ENCODE data around the gene DUSP10. TPM values are rescaled to one million over a fixed set of nuclear protein-coding genes. Genes with fewer than 3 reads are reported as not detected.
A peak's percentile ranks its signal among the peaks of the same experiment; 100 is the strongest.

DUSP10 gene
- total and polyA plus RNA-seq, 2 donors (not counting 1 experiment from before 2014, with no cell fraction given) = 19.4 to 71.7 TPM

- H3K9ac ChIP-seq (ENCODE audit: insufficient read depth, low read length) = no peak overlapping the region
- DNase-seq (ENCODE audit: low read depth in 2 of 2) = no peak
- no peak overlapping the region for H3K27ac ChIP-seq (ENCODE audit: insufficient read depth, low read length)
- TF ChIP-seq EZH2 (IDR thresholded peaks at IDR 0.05; ENCODE audit: low read length, missing control alignments) (no peak), CTCF (conservative IDR thresholded peaks at IDR 0.05 in 1 of 2, IDR thresholded peaks at IDR 0.05 in 1 of 2; ENCODE audit: low read depth in 1 of 2, low read length in 2 of 2) (no peak)
- H3K79me2 ChIP-seq (ENCODE audit: control insufficient read depth, insufficient read depth, low read length) = peaks cover 71% of the 10 kb centered on the region
- no peaks in the 10 kb centered on the region for H4K20me1 ChIP-seq (ENCODE audit: control insufficient read depth, extremely low read depth, insufficient read depth, low read length)
- H3K4me3 ChIP-seq (replicated peaks in 1 of 4; ENCODE audit: control extremely low read depth in 1 of 4, insufficient read depth in 1 of 4, low read depth in 3 of 4, low read length in 4 of 4) = peak overlapping the region; percentile 49 to 99 (median 89)
- H3K27me3 ChIP-seq (ENCODE audit: control insufficient read depth, insufficient read depth, low read length) = no peaks in the 10 kb centered on the region
- peaks cover 6% of the 10 kb centered on the region for H3K36me3 ChIP-seq (ENCODE audit: control insufficient read depth, insufficient read depth, low read length)
- H3K9me3 ChIP-seq (ENCODE audit: control insufficient read depth, insufficient read depth, low read depth, low read length) = no peaks in the 10 kb centered on the region
- peak overlapping the region; percentile 44 for H3K4me2 ChIP-seq (ENCODE audit: extremely low read depth, insufficient read depth, low read length)
- H2AFZ ChIP-seq (ENCODE audit: low read length) = no peak overlapping the region
- H3K4me1 ChIP-seq (ENCODE audit: control insufficient read depth, extremely low read depth, insufficient read depth, low read length) = no peaks in the 10 kb centered on the region
Observed at GRCh38 chr1:221739018-221739676, 2.7 kb downstream of the DUSP10 start.

GRCh38 chr1:221736714-221737113 lies 5.2 kb downstream of the DUSP10 start:
- Histone ChIP-seq H3K9ac (ENCODE audit: insufficient read depth, low read length) (no peak overlapping the region), H3K9me3 (ENCODE audit: control insufficient read depth, insufficient read depth, low read depth, low read length) (no peaks in the 10 kb centered on the region), H3K4me1 (ENCODE audit: control insufficient read depth, extremely low read depth, insufficient read depth, low read length) (no peaks in the 10 kb centered on the region), H3K4me2 (ENCODE audit: extremely low read depth, insufficient read depth, low read length) (peak overlapping the region; percentile 13), H2AFZ (ENCODE audit: low read length) (no peak overlapping the region), H3K4me3 (replicated peaks in 1 of 4; ENCODE audit: control extremely low read depth in 1 of 4, insufficient read depth in 1 of 4, low read depth in 3 of 4, low read length in 4 of 4) (no peak overlapping the region), H3K36me3 (ENCODE audit: control insufficient read depth, insufficient read depth, low read length) (peaks cover 6% of the 10 kb centered on the region), H3K79me2 (ENCODE audit: control insufficient read depth, insufficient read depth, low read length) (peaks cover 94% of the 10 kb centered on the region), H3K27me3 (ENCODE audit: control insufficient read depth, insufficient read depth, low read length) (no peaks in the 10 kb centered on the region), H4K20me1 (ENCODE audit: control insufficient read depth, extremely low read depth, insufficient read depth, low read length) (no peaks in the 10 kb centered on the region), H3K27ac (ENCODE audit: insufficient read depth, low read length) (no peak overlapping the region)
- DNase-seq (ENCODE audit: low read depth in 2 of 2) = no peak
- TF ChIP-seq CTCF (conservative IDR thresholded peaks at IDR 0.05 in 1 of 2, IDR thresholded peaks at IDR 0.05 in 1 of 2; ENCODE audit: low read depth in 1 of 2, low read length in 2 of 2) (no peak), EZH2 (IDR thresholded peaks at IDR 0.05; ENCODE audit: low read length, missing control alignments) (no peak)

- Histone ChIP-seq H3K4me1 (ENCODE audit: control insufficient read depth, extremely low read depth, insufficient read depth, low read length) (no peaks in the 10 kb centered on the region), H3K27ac (ENCODE audit: insufficient read depth, low read length) (no peak overlapping the region), H3K36me3 (ENCODE audit: control insufficient read depth, insufficient read depth, low read length) (peaks cover 6% of the 10 kb centered on the region), H3K4me2 (ENCODE audit: extremely low read depth, insufficient read depth, low read length) (peak overlapping the region; percentile 41), H3K9me3 (ENCODE audit: control insufficient read depth, insufficient read depth, low read depth, low read length) (no peaks in the 10 kb centered on the region), H3K27me3 (ENCODE audit: control insufficient read depth, insufficient read depth, low read length) (no peaks in the 10 kb centered on the region), H2AFZ (ENCODE audit: low read length) (no peak overlapping the region), H3K9ac (ENCODE audit: insufficient read depth, low read length) (no peak overlapping the region), H4K20me1 (ENCODE audit: control insufficient read depth, extremely low read depth, insufficient read depth, low read length) (no peaks in the 10 kb centered on the region), H3K4me3 (replicated peaks in 1 of 4; ENCODE audit: control extremely low read depth in 1 of 4, insufficient read depth in 1 of 4, low read depth in 3 of 4, low read length in 4 of 4) (peak overlapping the region in 2 of 4 experiments; percentile 2 to 27), H3K79me2 (ENCODE audit: control insufficient read depth, insufficient read depth, low read length) (peaks cover 91% of the 10 kb centered on the region)
- TF ChIP-seq EZH2 (IDR thresholded peaks at IDR 0.05; ENCODE audit: low read length, missing control alignments) (no peak), CTCF (conservative IDR thresholded peaks at IDR 0.05 in 1 of 2, IDR thresholded peaks at IDR 0.05 in 1 of 2; ENCODE audit: low read depth in 1 of 2, low read length in 2 of 2) (no peak)
- no peak for DNase-seq (ENCODE audit: low read depth in 2 of 2)
Observed at GRCh38 chr1:221735999-221736398, 5.9 kb downstream of the DUSP10 start.
